DND-41 (cell line): ENCODE results near the gene MCAT.
"Not testable (repeated sequence)": the region's sequence is repeated elsewhere in the genome, so short reads cannot be mapped to it uniquely, and the experiment has no call there.

Source experiments
- ATAC-seq: fragments of 200-7000 bp; cut with Tn5 transposase; 3 replicates; pipeline ENCODE4 v1.9.1; 2021; ENCODE audit warnings: low read depth; ENCODE audit not compliant: insufficient read depth
- DNase-seq: peaks from one replicate; pipeline ENCODE4 v3.0.0-alpha.2; 2020
- H2AFZ ChIP-seq: 2 replicates; pipeline ENCODE4 v1.6.0; 2012; ENCODE audit warnings: low read depth, low read length
- H3K27ac ChIP-seq: 2 replicates; pipeline ENCODE4 v1.5.1; 2012; ENCODE audit warnings: low read length, inconsistent platforms
- H3K27me3 ChIP-seq: fragments of 200-600 bp; sonication (generic); 2 replicates; pipeline ENCODE4 v1.6.0; 2012; ENCODE audit warnings: low read length, mild to moderate bottlenecking, inconsistent platforms; ENCODE audit not compliant: insufficient read depth, poor library complexity
- H3K36me3 ChIP-seq: 2 replicates; pipeline ENCODE4 v1.5.1; 2012; ENCODE audit warnings: low read length, inconsistent platforms; ENCODE audit not compliant: insufficient read depth
- H3K4me1 ChIP-seq: 2 replicates; pipeline ENCODE4 v1.5.1; 2012; ENCODE audit warnings: mild to moderate bottlenecking, low read length; ENCODE audit not compliant: insufficient read depth
- H3K4me2 ChIP-seq: 2 replicates; pipeline ENCODE4 v1.6.0; 2012; ENCODE audit warnings: mild to moderate bottlenecking, moderate library complexity, low read length, inconsistent platforms; ENCODE audit not compliant: insufficient read depth
- H3K4me3 ChIP-seq, 2 experiments: fragments of 200-600 bp in 1 of 2; shearing (Covaris generic) in 1 of 2; 2 replicates each; pipeline ENCODE4 v1.5.1; 2012 to 2016; ENCODE audit warnings: inconsistent platforms in 2 of 2, low read length in 2 of 2, mild to moderate bottlenecking in 2 of 2, low read depth in 1 of 2, moderate library complexity in 1 of 2
- H3K79me2 ChIP-seq: 2 replicates; pipeline ENCODE4 v1.6.0; 2012; ENCODE audit warnings: low read length, inconsistent platforms; ENCODE audit not compliant: insufficient read depth
- H3K9ac ChIP-seq: 2 replicates; pipeline ENCODE4 v1.6.0; 2012; ENCODE audit warnings: low read depth, mild to moderate bottlenecking, inconsistent platforms, low read length, moderate library complexity
- H3K9me3 ChIP-seq: 2 replicates; pipeline ENCODE4 v1.5.1; 2012; ENCODE audit warnings: low read length, moderate library complexity, mild to moderate bottlenecking, inconsistent platforms; ENCODE audit not compliant: insufficient read depth, severe bottlenecking
- H4K20me1 ChIP-seq: 2 replicates; pipeline ENCODE4 v1.6.0; 2012; ENCODE audit warnings: low read length; ENCODE audit not compliant: insufficient read depth
- CTCF ChIP-seq: IDR thresholded peaks from 2 replicates; pipeline ENCODE4 v1.5.1; 2012; ENCODE audit warnings: borderline replicate concordance, low read length, moderate library complexity, mild to moderate bottlenecking; ENCODE audit not compliant: poor library complexity, severe bottlenecking; ENCODE audit errors: extremely low read depth
- EZH2 ChIP-seq: IDR thresholded peaks from 3 replicates; pipeline ENCODE4 v1.6.1; 2012; ENCODE audit warnings: borderline replicate concordance, low read depth, mild to moderate bottlenecking, moderate library complexity, low read length, inconsistent platforms; ENCODE audit not compliant: severe bottlenecking

Gene MCAT

GRCh38 chr22:43109921-43110443 lies 33.2 kb downstream of the MCAT start:
- Histone ChIP-seq H3K9ac (no peak overlapping the region), H3K36me3 (no peaks in the 10 kb centered on the region), H3K27me3 (peaks cover 40% of the 10 kb centered on the region), H3K79me2 (no peaks in the 10 kb centered on the region), H4K20me1 (peaks cover 10% of the 10 kb centered on the region; the same call in 1 of the 2 replicates), H2AFZ (no peak overlapping the region), H3K4me1 (peaks cover 10% of the 10 kb centered on the region), H3K9me3 (no peaks in the 10 kb centered on the region), H3K4me2 (peak overlapping the region; percentile 56; the same call in 1 of the 2 replicates), H3K27ac (no peak overlapping the region), H3K4me3 (no peak overlapping the region)
- TF ChIP-seq CTCF (no peak), EZH2 (no peak)
- ATAC-seq (no peak), DNase-seq (no peak)

GRCh38 chr22:43109511-43109910 lies 33.7 kb downstream of the MCAT start:
- Histone ChIP-seq H3K27me3 (peaks cover 35% of the 10 kb centered on the region), H3K9me3 (no peaks in the 10 kb centered on the region), H4K20me1 (peaks cover 10% of the 10 kb centered on the region; the same call in 1 of the 2 replicates)

GRCh38 chr22:43106302-43106701 lies 36.9 kb downstream of the MCAT start:
- Histone ChIP-seq H3K79me2 (no peaks in the 10 kb centered on the region), H3K36me3 (no peaks in the 10 kb centered on the region), H3K4me1 (peaks cover 18% of the 10 kb centered on the region), H3K27ac (no peak overlapping the region), H3K4me3 (no peak overlapping the region), H4K20me1 (no peaks in the 10 kb centered on the region), H3K27me3 (peaks cover 19% of the 10 kb centered on the region), H3K9ac (no peak overlapping the region), H3K9me3 (no peaks in the 10 kb centered on the region), H2AFZ (no peak overlapping the region), H3K4me2 (no peak overlapping the region)
- ATAC-seq, result no peak
- TF ChIP-seq EZH2 (no peak), CTCF (no peak)
- DNase-seq, result no peak

More at GRCh38 chr22:43109511-43109910, 33.7 kb downstream of the MCAT start:
- DNase-seq, result no peak
- H3K36me3 ChIP-seq, result no peaks in the 10 kb centered on the region
- no peak overlapping the region for H3K4me3 ChIP-seq
- H3K4me1 ChIP-seq, result peaks cover 10% of the 10 kb centered on the region
- ATAC-seq, result no peak
- no peak overlapping the region for H3K9ac ChIP-seq
- no peak overlapping the region for H3K4me2 ChIP-seq
- TF ChIP-seq CTCF, result no peak
- TF ChIP-seq EZH2, result no peak
- no peak overlapping the region for H2AFZ ChIP-seq
- no peak overlapping the region for H3K27ac ChIP-seq
- no peaks in the 10 kb centered on the region for H3K79me2 ChIP-seq

- H3K4me1 ChIP-seq, result peaks cover 11% of the 10 kb centered on the region
- not testable (repeated sequence) for H3K27ac ChIP-seq, H3K9ac ChIP-seq, ATAC-seq, H3K4me2 ChIP-seq, H3K27me3 ChIP-seq, H3K36me3 ChIP-seq, H3K9me3 ChIP-seq, H3K4me3 ChIP-seq, H2AFZ ChIP-seq, DNase-seq, H3K79me2 ChIP-seq, H4K20me1 ChIP-seq
These were observed 38.2 kb downstream of the MCAT start for GRCh38 chr22:43104950-43105349.

- H3K9ac ChIP-seq, H3K27me3 ChIP-seq, H4K20me1 ChIP-seq, H3K4me2 ChIP-seq, H3K9me3 ChIP-seq, H3K4me3 ChIP-seq, H3K79me2 ChIP-seq, H3K36me3 ChIP-seq, H2AFZ ChIP-seq, H3K27ac ChIP-seq: not testable (repeated sequence)
- DNase-seq, result peak; percentile 79
- ATAC-seq, result peak; percentile 96
- peaks cover 11% of the 10 kb centered on the region for H3K4me1 ChIP-seq
These were observed 39.1 kb downstream of the MCAT start for GRCh38 chr22:43104056-43104625.
